ENCODE measurements around the gene ZNF77.
A peak's percentile ranks its signal among the peaks of the same experiment; 100 is the strongest.
"Not testable (repeated sequence)": the region's sequence is repeated elsewhere in the genome, so short reads cannot be mapped to it uniquely, and the experiment has no call there.

ZNF77 gene

GRCh38 chr19:2944775-2945574 is at the start of gene ZNF77:
Gene ZNF77 (minus strand): TSS chr19:2944971. CDS start chr19:2944840, 131 bp downstream.
- peak; percentile 97 for DNase-seq (ENCODE audit: low read depth)

GRCh38 chr19:2993579-2993978 is 48.8 kb upstream of the ZNF77 start:
- DNase-seq (ENCODE audit: low read depth): no peak

- DNase-seq (ENCODE audit: low read depth): no peak
Measured at GRCh38 chr19:2992958-2993357, 48.2 kb upstream of the ZNF77 start.

GRCh38 chr19:2992333-2992732 is 47.6 kb upstream of the ZNF77 start:
- not testable (repeated sequence) for DNase-seq (ENCODE audit: low read depth)

GRCh38 chr19:2989236-2989946 is 44.6 kb upstream of the ZNF77 start:
- no peak for DNase-seq (ENCODE audit: low read depth)

GRCh38 chr19:2988568-2988967 is 43.8 kb upstream of the ZNF77 start:
- no peak for DNase-seq (ENCODE audit: low read depth)

GRCh38 chr19:2987797-2988196 is 43.0 kb upstream of the ZNF77 start:
- DNase-seq (ENCODE audit: low read depth): no peak

- no peak for DNase-seq (ENCODE audit: low read depth)
Measured at GRCh38 chr19:2986951-2987524, 42.3 kb upstream of the ZNF77 start.

GRCh38 chr19:2984215-2984528 is 39.4 kb upstream of the ZNF77 start:
- no peak for DNase-seq (ENCODE audit: low read depth)

GRCh38 chr19:2983351-2984214 is 38.8 kb upstream of the ZNF77 start:
- DNase-seq (ENCODE audit: low read depth): no peak

GRCh38 chr19:2982983-2983350 is 38.2 kb upstream of the ZNF77 start:
- no peak for DNase-seq (ENCODE audit: low read depth)

GRCh38 chr19:2982561-2982960 is 37.8 kb upstream of the ZNF77 start:
- no peak for DNase-seq (ENCODE audit: low read depth)

GRCh38 chr19:2981898-2982297 is 37.1 kb upstream of the ZNF77 start:
- DNase-seq (ENCODE audit: low read depth): no peak

GRCh38 chr19:2978772-2979171 is 34.0 kb upstream of the ZNF77 start:
- DNase-seq (ENCODE audit: low read depth): no peak

GRCh38 chr19:2978166-2978767 is 33.5 kb upstream of the ZNF77 start:
- no peak for DNase-seq (ENCODE audit: low read depth)

GRCh38 chr19:2977746-2978138 is 33.0 kb upstream of the ZNF77 start:
- no peak for DNase-seq (ENCODE audit: low read depth)

- DNase-seq (ENCODE audit: low read depth): peak; percentile 88
Measured at GRCh38 chr19:2977001-2977745, 32.4 kb upstream of the ZNF77 start, which contains the start of gene TLE6. Gene TLE6 (plus strand): TSS chr19:2977564. CDS start chr19:2978234, 670 bp downstream.

GRCh38 chr19:2976609-2977000 is 31.8 kb upstream of the ZNF77 start:
- no peak for DNase-seq (ENCODE audit: low read depth)

- no peak for DNase-seq (ENCODE audit: low read depth)
Measured at GRCh38 chr19:2974342-2975041, 29.7 kb upstream of the ZNF77 start.

- no peak for DNase-seq (ENCODE audit: low read depth)
Measured at GRCh38 chr19:2973229-2973628, 28.5 kb upstream of the ZNF77 start.
